Fibroblast of lung (primary cell): ENCODE measurements around the gene ITPR1. TPM values are rescaled to one million over a fixed set of nuclear protein-coding genes. Genes with fewer than 3 reads are reported as not detected.

Source experiments
- DNase-seq, 2 donors: peaks; one replicate each; pipeline versions ENCODE4 v3.0.0 to v3.0.0-alpha.2; 2010; ENCODE audit warnings: low read depth in 2 of 2
- H2AFZ ChIP-seq: 2 replicates; pipeline ENCODE4 v1.5.1; 2012; ENCODE audit warnings: low read length, control low read depth, inconsistent platforms
- H3K27ac ChIP-seq: 2 replicates; pipeline ENCODE4 v1.5.1; 2011; ENCODE audit warnings: low read length, control low read depth; ENCODE audit not compliant: insufficient read depth
- H3K27me3 ChIP-seq: 2 replicates; pipeline ENCODE4 v1.5.1; 2011; ENCODE audit warnings: mild to moderate bottlenecking, low read length; ENCODE audit not compliant: control insufficient read depth, insufficient read depth
- H3K36me3 ChIP-seq: 2 replicates; pipeline ENCODE4 v1.5.1; 2011; ENCODE audit warnings: low read length; ENCODE audit not compliant: control insufficient read depth, insufficient read depth
- H3K4me1 ChIP-seq: 2 replicates; pipeline ENCODE4 v1.5.1; 2011; ENCODE audit warnings: low read length; ENCODE audit not compliant: control insufficient read depth, insufficient read depth; ENCODE audit errors: extremely low read depth
- H3K4me2 ChIP-seq: 2 replicates; pipeline ENCODE4 v1.5.1; 2011; ENCODE audit warnings: low read length, control low read depth; ENCODE audit not compliant: insufficient read depth; ENCODE audit errors: extremely low read depth
- H3K4me3 ChIP-seq, 4 experiments: fragments of 200-600 bp in 1 of 4; sonication (generic) in 1 of 4; replicated peaks in 1 of 4; 2 replicates each; pipeline ENCODE4 v1.5.1; 2011 to 2016; ENCODE audit warnings: low read length in 4 of 4, low read depth in 3 of 4, mild to moderate bottlenecking in 3 of 4, control low read depth in 2 of 4, inconsistent platforms in 1 of 4, mixed read lengths in 1 of 4; ENCODE audit not compliant: insufficient read depth in 1 of 4; ENCODE audit errors: control extremely low read depth in 1 of 4
- H3K79me2 ChIP-seq: 2 replicates; pipeline ENCODE4 v1.5.1; 2012; ENCODE audit warnings: mild to moderate bottlenecking, low read length, inconsistent platforms; ENCODE audit not compliant: control insufficient read depth, insufficient read depth
- H3K9ac ChIP-seq: 2 replicates; pipeline ENCODE4 v1.5.1; 2011; ENCODE audit warnings: mild to moderate bottlenecking, low read length, control low read depth; ENCODE audit not compliant: insufficient read depth
- H3K9me3 ChIP-seq: 2 replicates; pipeline ENCODE4 v1.5.1; 2012; ENCODE audit warnings: low read depth, low read length; ENCODE audit not compliant: control insufficient read depth, insufficient read depth
- H4K20me1 ChIP-seq: 2 replicates; pipeline ENCODE4 v1.5.1; 2011; ENCODE audit warnings: low read length; ENCODE audit not compliant: control insufficient read depth, insufficient read depth; ENCODE audit errors: extremely low read depth
- CTCF ChIP-seq, 2 donors: IDR thresholded peaks in 1 of 2; conservative IDR thresholded peaks in 1 of 2; 1 replicate in 1 of 2; 2 replicates in 1 of 2; pipeline ENCODE4 v1.5.1; 2011 to 2012; ENCODE audit warnings: low read length in 2 of 2, control low read depth in 1 of 2, inconsistent platforms in 1 of 2, low read depth in 1 of 2, mild to moderate bottlenecking in 1 of 2
- EZH2 ChIP-seq: IDR thresholded peaks from 2 replicates; pipeline ENCODE4 v1.5.1; 2012; ENCODE audit warnings: low read length, control low read depth, mild to moderate bottlenecking; ENCODE audit errors: missing control alignments
- polyA plus RNA-seq, 2 donors: library from polyadenylated mRNA; depleted of rRNA in 1 of 2; stranded (reverse) in 1 of 2; unstranded in 1 of 2; fragments of >200 nt; gene quantifications; 2 replicates each; pipeline ENCODE4 v1.2.1, GENCODE V29; 2011 to 2012; ENCODE audit warnings: missing spikeins in 1 of 2
- total RNA-seq: library from RNA; depleted of rRNA; stranded (reverse); fragments of >200 nt; gene quantifications from 2 replicates; pipeline ENCODE4 v1.2.1, GENCODE V29; 2014

The ITPR1 gene
- total and polyA plus RNA-seq, 2 donors (not counting 1 experiment from before 2014, with no cell fraction given), result 19.2 to 87.0 TPM

DNA sequence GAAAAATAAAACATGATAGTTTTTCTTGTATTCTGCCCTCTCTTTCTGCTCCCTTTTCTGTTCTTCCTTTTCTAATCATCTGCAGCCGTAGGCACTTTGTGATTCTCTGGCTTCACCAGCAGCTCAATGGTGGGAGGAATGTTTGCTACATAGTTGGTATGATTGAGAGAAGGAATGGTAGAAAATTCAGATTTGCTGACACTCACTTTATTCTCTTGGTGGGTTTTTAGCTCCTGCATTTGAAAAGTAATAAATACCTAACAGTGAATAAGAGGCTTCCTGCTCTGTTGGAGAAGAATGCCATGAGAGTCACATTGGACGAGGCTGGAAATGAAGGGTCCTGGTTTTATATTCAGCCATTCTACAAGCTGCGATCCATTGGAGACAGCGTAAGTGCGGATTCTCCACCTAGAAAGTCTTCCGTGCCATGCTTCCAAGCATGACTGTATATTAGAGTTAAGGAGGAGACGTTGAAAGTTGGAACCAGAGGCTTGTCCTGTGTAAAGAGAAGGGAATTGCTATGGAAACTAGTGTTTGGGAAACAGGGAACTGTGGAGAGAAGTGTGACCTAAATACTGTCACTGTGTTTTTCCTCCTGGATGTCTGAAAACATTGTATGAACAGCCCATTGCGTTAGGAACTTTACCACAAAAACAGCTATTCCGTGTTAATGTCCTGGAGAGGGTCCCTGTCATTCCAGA, 148.9 kb downstream of the ITPR1 start:
- TF ChIP-seq EZH2 (no peak), CTCF (conservative IDR thresholded peaks at IDR 0.05 in 1 of 2, IDR thresholded peaks at IDR 0.05 in 1 of 2; ENCODE audit: low read depth in 1 of 2, low read length in 2 of 2) (no peak)
- no peak for DNase-seq
- no peak overlapping the region for H2AFZ ChIP-seq
- H3K4me3 ChIP-seq, result no peak overlapping the region
- no peak overlapping the region for H3K4me2 ChIP-seq
- no peaks in the 10 kb centered on the region for H3K27me3 ChIP-seq
- no peak overlapping the region for H3K27ac ChIP-seq
- H3K4me1 ChIP-seq, result no peaks in the 10 kb centered on the region
- no peaks in the 10 kb centered on the region for H3K9me3 ChIP-seq
- H4K20me1 ChIP-seq, result no peaks in the 10 kb centered on the region
- no peaks in the 10 kb centered on the region for H3K36me3 ChIP-seq
- no peaks in the 10 kb centered on the region for H3K79me2 ChIP-seq
- no peak overlapping the region for H3K9ac ChIP-seq

DNA sequence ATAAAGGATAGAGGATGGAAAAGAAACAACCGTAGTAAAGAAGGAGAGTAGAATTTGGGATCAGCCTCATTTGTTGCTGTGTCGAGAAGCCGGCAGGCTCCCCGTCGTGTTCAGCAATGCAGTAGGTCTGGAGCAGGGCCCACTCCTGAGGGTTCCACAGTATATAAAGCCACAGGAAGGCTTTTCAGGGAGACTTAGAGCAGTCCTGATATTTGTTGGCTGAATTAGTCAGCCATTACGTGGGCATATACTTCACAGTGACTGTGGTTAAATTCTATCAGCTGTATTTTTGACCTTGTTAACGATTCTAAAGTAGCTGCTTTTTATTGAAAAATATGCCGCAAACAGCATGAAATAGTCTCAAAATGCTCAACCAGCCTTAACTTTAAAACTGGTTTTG, 149.5 kb downstream of the ITPR1 start:
- peak in 1 of 2 donors; percentile 52 for DNase-seq

More for the DNA sequence above, 149.5 kb downstream of the ITPR1 start:
- Histone ChIP-seq H2AFZ (no peak overlapping the region), H3K79me2 (no peaks in the 10 kb centered on the region), H3K4me2 (no peak overlapping the region), H3K4me3 (no peak overlapping the region), H3K27me3 (no peaks in the 10 kb centered on the region), H4K20me1 (no peaks in the 10 kb centered on the region), H3K4me1 (no peaks in the 10 kb centered on the region), H3K27ac (no peak overlapping the region), H3K9me3 (no peaks in the 10 kb centered on the region), H3K9ac (no peak overlapping the region), H3K36me3 (no peaks in the 10 kb centered on the region)
- no peak for TF ChIP-seq EZH2
- no peak for TF ChIP-seq CTCF (conservative IDR thresholded peaks at IDR 0.05 in 1 of 2, IDR thresholded peaks at IDR 0.05 in 1 of 2; ENCODE audit: low read depth in 1 of 2, low read length in 2 of 2)
